HUES48 (cell line): ENCODE data around the gene EARS2.

ENCODE experiments used
- H3K27ac ChIP-seq: one replicate; pipeline ENCODE4 v1.7.0; 2013; ENCODE audit warnings: low read depth, low read length, inconsistent platforms
- H3K27me3 ChIP-seq: 2 replicates; pipeline ENCODE4 v1.6.1; 2013; ENCODE audit warnings: mild to moderate bottlenecking, low read length; ENCODE audit not compliant: control insufficient read depth, insufficient read depth
- H3K36me3 ChIP-seq: 2 replicates; pipeline ENCODE4 v1.6.1; 2013; ENCODE audit warnings: low read length; ENCODE audit not compliant: control insufficient read depth, insufficient read depth
- H3K4me1 ChIP-seq: 2 replicates; pipeline ENCODE4 v1.6.1; 2013; ENCODE audit warnings: mild to moderate bottlenecking, low read length; ENCODE audit not compliant: control insufficient read depth, insufficient read depth
- H3K4me3 ChIP-seq: 2 replicates; pipeline ENCODE4 v1.5.1; 2013; ENCODE audit warnings: mild to moderate bottlenecking, low read depth, low read length
- H3K9ac ChIP-seq: 2 replicates; pipeline ENCODE4 v1.6.1; 2013; ENCODE audit warnings: mild to moderate bottlenecking, low read depth, low read length, moderate library complexity
- H3K9me3 ChIP-seq: 2 replicates; pipeline ENCODE4 v1.6.1; 2013; ENCODE audit warnings: low read length; ENCODE audit not compliant: control insufficient read depth, insufficient read depth

The EARS2 gene

GRCh38 chr16:23476289-23476688 is 80.9 kb downstream of the EARS2 start:
- peaks cover 93% of the 10 kb centered on the region for H3K36me3 ChIP-seq
- H3K4me1 ChIP-seq: no peaks in the 10 kb centered on the region
- H3K4me3 ChIP-seq: no peak overlapping the region
- no peaks in the 10 kb centered on the region for H3K27me3 ChIP-seq
- no peak overlapping the region for H3K27ac ChIP-seq
- H3K9me3 ChIP-seq: no peaks in the 10 kb centered on the region
- H3K9ac ChIP-seq: no peak overlapping the region
